Measurements from ENCODE around the gene MESP2. TPM values are rescaled to one million over a fixed set of nuclear protein-coding genes. Genes with fewer than 3 reads are reported as not detected.

MESP2 gene
- total and polyA plus RNA-seq, 2 of the 8 experiments (the other 6 are each of a cell fraction or from before 2014, with no cell fraction given), result 0.35 to 0.80 TPM

DNA sequence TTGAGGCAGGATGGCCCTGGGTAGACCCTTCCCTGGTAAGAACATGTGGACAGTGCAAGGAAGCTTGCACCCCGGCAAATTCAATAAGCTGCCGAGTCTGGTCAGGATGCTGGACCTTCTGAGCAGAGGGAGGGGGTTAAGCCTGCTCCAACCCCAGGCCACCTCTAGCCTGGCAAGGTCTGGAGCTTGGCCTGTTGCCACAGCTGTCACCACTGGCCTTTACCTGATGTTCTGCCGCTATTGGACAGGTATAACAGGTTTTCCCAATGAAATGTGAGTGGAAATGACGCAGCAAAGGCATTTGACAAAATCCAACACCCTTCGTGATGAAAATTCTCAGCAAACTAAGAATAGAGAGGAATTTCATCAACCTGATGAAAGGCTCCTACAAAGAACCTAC is 24.4 kb upstream of the MESP2 start:
- CTCF ChIA-PET (ENCODE audit: partially characterized antibody), result interaction anchor here (0.7 to 2.4 kb wide), 8 partner anchors 9 to 136 kb away, joined by 3 to 16 read pairs (median 4); no protein-coding TSS in a partner anchor
- H2BK120ac ChIP-seq (replicated peaks; ENCODE audit: low read depth, low read length), result no peak overlapping the region
- H3K27ac ChIP-seq (ENCODE audit: low read depth, low read length), result no peak overlapping the region
- no peaks in the 10 kb centered on the region for H3K79me1 ChIP-seq (ENCODE audit: low read depth, low read length)
- FAIRE-seq (no peak), DNase-seq (ENCODE audit: low read depth in 1 of 2, low spot score in 2 of 2) (no peak)
- H3K4ac ChIP-seq (replicated peaks; ENCODE audit: insufficient read length, low read depth, low read length), result no peak overlapping the region
- no peak overlapping the region for H2BK20ac ChIP-seq (ENCODE audit: low read length)
- H4K8ac ChIP-seq (ENCODE audit: extremely low read depth, insufficient read depth, low read length), result no peak overlapping the region
- no peak overlapping the region for H3K18ac ChIP-seq (ENCODE audit: extremely low read depth, low read length)
- H2AK5ac ChIP-seq (ENCODE audit: low read depth, low read length), result no peak overlapping the region
- POLR2A ChIA-PET (ENCODE audit: partially characterized antibody), result interaction anchor here (1.0 kb wide), 2 partner anchors 9 to 14 kb away, joined by 3 read pairs; no protein-coding TSS in a partner anchor
- 0 out of 4 replicates have a peak overlapping the region, but pooled peaks of 1 of the 2 experiments have one; percentile 67 for H3K4me2 ChIP-seq (ENCODE audit: insufficient read depth in 1 of 2, low read depth in 2 of 2, low read length in 2 of 2)
- 80% methylated on average over 4 of the region's 5 CpGs; no CpG with 5 or more reads in 1 of the 2 experiments for WGBS, 2 experiments (ENCODE audit: extremely low coverage in 1 of 2, insufficient coverage in 1 of 2, insufficient read length in 1 of 2, insufficient replicate concordance in 2 of 2, low coverage in 1 of 2, low lambda C conversion rate in 2 of 2, missing lambda C conversion rate in 1 of 2)
- peaks cover 0 to 24% (median 15%) of the 10 kb centered on the region in 4 experiments; a peak in 6 of 7 replicates for H3K4me1 ChIP-seq (replicated peaks in 1 of 4; ENCODE audit: control insufficient read depth in 3 of 4, insufficient read depth in 4 of 4, low read length in 3 of 4)
- H2BK5ac ChIP-seq (ENCODE audit: low read depth, low read length), result no peak overlapping the region
- no peak overlapping the region for H4K5ac ChIP-seq (ENCODE audit: insufficient read length, low read depth, low read length)
- H2AFZ ChIP-seq (ENCODE audit: low read length), result no peak overlapping the region
- H2BK15ac ChIP-seq (ENCODE audit: low read length), result no peak overlapping the region
- no peak overlapping the region for H4K91ac ChIP-seq (replicated peaks; ENCODE audit: insufficient read length, low read length)
- no peaks in the 10 kb centered on the region for H3K36me3 ChIP-seq (ENCODE audit: control insufficient read depth in 2 of 4, insufficient read depth in 4 of 4, low read length in 3 of 4)
- H3K9me3 ChIP-seq (ENCODE audit: insufficient read depth in 2 of 2, low read depth in 1 of 2, low read length in 1 of 2), result no peaks in the 10 kb centered on the region
- peaks cover 40 to 56% (median 54%) of the 10 kb centered on the region in 4 experiments for H3K27me3 ChIP-seq (replicated peaks in 1 of 4; ENCODE audit: control insufficient read depth in 3 of 4, extremely low read depth in 1 of 4, insufficient read depth in 3 of 4, low read length in 3 of 4)
- H3K79me2 ChIP-seq (ENCODE audit: control insufficient read depth in 1 of 2, insufficient read depth in 2 of 2, low read length in 2 of 2), result no peaks in the 10 kb centered on the region
- no peak overlapping the region for H3K23ac ChIP-seq (ENCODE audit: insufficient read length)
- H2BK12ac ChIP-seq (ENCODE audit: low read depth, low read length), result no peak overlapping the region
- H3K9ac ChIP-seq (replicated peaks in 1 of 4; ENCODE audit: extremely low read depth in 1 of 4, low read depth in 3 of 4, low read length in 3 of 4), result no peak overlapping the region
- no peak overlapping the region for H3K14ac ChIP-seq (ENCODE audit: insufficient read length)
- peak overlapping the region in 1 of 4 experiments; percentile 66; a peak in 1 of 8 replicates for H3K4me3 ChIP-seq (ENCODE audit: extremely low read depth in 1 of 4, insufficient read depth in 2 of 4, low read depth in 3 of 4, low read length in 4 of 4)
- H3K23me2 ChIP-seq (ENCODE audit: low read depth, low read length), result peaks cover 17% of the 10 kb centered on the region; the same call in 1 of the 2 replicates
- no peak overlapping the region for H3K56ac ChIP-seq (replicated peaks; ENCODE audit: insufficient read length, low read depth, low read length)
- H4K20me1 ChIP-seq (replicated peaks in 1 of 2; ENCODE audit: control insufficient read depth in 1 of 2, insufficient read depth in 2 of 2, low read length in 2 of 2), result peaks cover 1 to 8% of the 10 kb centered on the region in 2 experiments
- TF ChIP-seq ZNF274 (IDR thresholded peaks at IDR 0.05; ENCODE audit: borderline replicate concordance, extremely low read depth, low read length) (no peak), CHD2 (IDR thresholded peaks at IDR 0.05; ENCODE audit: low read length) (no peak), MAFK (IDR thresholded peaks at IDR 0.05; ENCODE audit: low read depth, low read length) (no peak), KDM1A (IDR thresholded peaks at IDR 0.05; ENCODE audit: borderline replicate concordance, low read length) (no peak), SIN3A (conservative IDR thresholded peaks at IDR 0.05 in 1 of 2, IDR thresholded peaks at IDR 0.05 in 1 of 2; ENCODE audit: low read depth in 1 of 2, low read length in 2 of 2) (no peak), CREB1 (IDR thresholded peaks at IDR 0.05) (no peak), RFX5 (IDR thresholded peaks at IDR 0.05; ENCODE audit: borderline replicate concordance, low read depth, low read length) (no peak), BCL11A (IDR thresholded peaks at IDR 0.05; ENCODE audit: low read depth in 2 of 2, low read length in 2 of 2) (no peak), SUZ12 (IDR thresholded peaks at IDR 0.05; ENCODE audit: low read length) (no peak), KDM4A (IDR thresholded peaks at IDR 0.05; ENCODE audit: low read depth, low read length, severe bottlenecking) (no peak), RXRA (IDR thresholded peaks at IDR 0.05; ENCODE audit: insufficient read depth, low read depth, low read length) (no peak), TAF1 (IDR thresholded peaks at IDR 0.05; ENCODE audit: low read depth, low read length) (no peak), EGR1 (IDR thresholded peaks at IDR 0.05; ENCODE audit: borderline replicate concordance, low read depth, low read length) (no peak)
- TF ChIP-seq, protein P1, sequence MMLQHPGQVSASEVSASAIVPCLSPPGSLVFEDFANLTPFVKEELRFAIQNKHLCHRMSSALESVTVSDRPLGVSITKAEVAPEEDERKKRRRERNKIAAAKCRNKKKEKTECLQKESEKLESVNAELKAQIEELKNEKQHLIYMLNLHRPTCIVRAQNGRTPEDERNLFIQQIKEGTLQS (IDR thresholded peaks at IDR 0.05; ENCODE audit: insufficient read depth, low read depth, low read length), result no peak
